NCI-H510A (cell line): Measurements from ENCODE around the gene CPHXL2.

Experiments used
- DNase-seq: peaks from one replicate; lab custom pipeline; 2025; lab: John Stamatoyannopoulos, UW

The CPHXL2 gene

GRCh38 chr16:75676909-75677308, at the start of gene CPHXL2:
CPHXL2 (minus strand) TSS chr16:75677009; CDS start chr16:75676999, 10 bp downstream.
- no peak for DNase-seq

- no peak for DNase-seq
These were observed 49.6 kb upstream of the CPHXL2 start, which contains the start of gene CPHXL for GRCh38 chr16:75726390-75726789. CPHXL (minus strand) TSS chr16:75726490; CDS start chr16:75726442, 48 bp downstream.

- no peak for DNase-seq
These were observed 41.6 kb upstream of the CPHXL2 start for GRCh38 chr16:75718452-75718851.

GRCh38 chr16:75714661-75715060, 37.9 kb upstream of the CPHXL2 start:
- no peak for DNase-seq

GRCh38 chr16:75710344-75710743, 33.5 kb upstream of the CPHXL2 start:
- no peak for DNase-seq

GRCh38 chr16:75703306-75703705, 26.5 kb upstream of the CPHXL2 start:
- DNase-seq: no peak

GRCh38 chr16:75702242-75702641, 25.4 kb upstream of the CPHXL2 start:
- no peak for DNase-seq

GRCh38 chr16:75701361-75701760, 24.6 kb upstream of the CPHXL2 start, which contains the start of gene DUXB:
DUXB (minus strand) TSS chr16:75701461; CDS start chr16:75701418, 43 bp downstream.
- DNase-seq: no peak

- no peak for DNase-seq
These were observed 20.8 kb upstream of the CPHXL2 start for GRCh38 chr16:75697571-75697970.

- DNase-seq: no peak
These were observed 18.9 kb upstream of the CPHXL2 start for GRCh38 chr16:75695708-75696107.

GRCh38 chr16:75687361-75687760, 10.6 kb upstream of the CPHXL2 start:
- no peak for DNase-seq

GRCh38 chr16:75682308-75682707, 5.5 kb upstream of the CPHXL2 start:
- no peak for DNase-seq

- no peak for DNase-seq
These were observed 2.6 kb upstream of the CPHXL2 start for GRCh38 chr16:75679366-75679765.

GRCh38 chr16:75667503-75667902, 9.3 kb downstream of the CPHXL2 start:
- no peak for DNase-seq

- DNase-seq: no peak
These were observed 16.0 kb downstream of the CPHXL2 start for GRCh38 chr16:75660726-75661302.

- DNase-seq: no peak
These were observed 16.5 kb downstream of the CPHXL2 start for GRCh38 chr16:75660321-75660720.

- no peak for DNase-seq
These were observed 18.6 kb downstream of the CPHXL2 start for GRCh38 chr16:75658175-75658574.

GRCh38 chr16:75653922-75654321, 22.9 kb downstream of the CPHXL2 start:
- no peak for DNase-seq

GRCh38 chr16:75648265-75649076, 28.3 kb downstream of the CPHXL2 start:
- peak; percentile 47 for DNase-seq

- peak; percentile 71 for DNase-seq
These were observed 29.1 kb downstream of the CPHXL2 start, which contains the start of the genes KARS1 and TERF2IP for GRCh38 chr16:75647492-75648264. KARS1 (minus strand) TSS chr16:75647665; CDS start chr16:75647639, 26 bp downstream. TERF2IP (plus strand) TSS chr16:75647773; CDS start chr16:75647883, 110 bp downstream.

GRCh38 chr16:75647112-75647491, 29.7 kb downstream of the CPHXL2 start:
- DNase-seq: no peak

GRCh38 chr16:75644240-75645012, 32.4 kb downstream of the CPHXL2 start:
- DNase-seq: no peak
